Measurements from ENCODE around the gene UBALD2.

GRCh38 chr17:76238847-76239537 is 26.2 kb upstream of the UBALD2 start:
- TF ChIP-seq, protein P1, sequence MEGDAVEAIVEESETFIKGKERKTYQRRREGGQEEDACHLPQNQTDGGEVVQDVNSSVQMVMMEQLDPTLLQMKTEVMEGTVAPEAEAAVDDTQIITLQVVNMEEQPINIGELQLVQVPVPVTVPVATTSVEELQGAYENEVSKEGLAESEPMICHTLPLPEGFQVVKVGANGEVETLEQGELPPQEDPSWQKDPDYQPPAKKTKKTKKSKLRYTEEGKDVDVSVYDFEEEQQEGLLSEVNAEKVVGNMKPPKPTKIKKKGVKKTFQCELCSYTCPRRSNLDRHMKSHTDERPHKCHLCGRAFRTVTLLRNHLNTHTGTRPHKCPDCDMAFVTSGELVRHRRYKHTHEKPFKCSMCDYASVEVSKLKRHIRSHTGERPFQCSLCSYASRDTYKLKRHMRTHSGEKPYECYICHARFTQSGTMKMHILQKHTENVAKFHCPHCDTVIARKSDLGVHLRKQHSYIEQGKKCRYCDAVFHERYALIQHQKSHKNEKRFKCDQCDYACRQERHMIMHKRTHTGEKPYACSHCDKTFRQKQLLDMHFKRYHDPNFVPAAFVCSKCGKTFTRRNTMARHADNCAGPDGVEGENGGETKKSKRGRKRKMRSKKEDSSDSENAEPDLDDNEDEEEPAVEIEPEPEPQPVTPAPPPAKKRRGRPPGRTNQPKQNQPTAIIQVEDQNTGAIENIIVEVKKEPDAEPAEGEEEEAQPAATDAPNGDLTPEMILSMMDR (conservative IDR thresholded peaks at IDR 0.05; ENCODE audit: low read length) = no peak
- no peak for TF ChIP-seq EZH2phosphoT487 (IDR thresholded peaks at IDR 0.05; ENCODE audit: borderline replicate concordance, low read depth, low read length)
